GM23338 (cell line): ENCODE results near the gene DHPS. TPM values are rescaled to one million over a fixed set of nuclear protein-coding genes. Genes with fewer than 3 reads are reported as not detected.

ENCODE experiments used
- ATAC-seq: fragments of 200-7000 bp; cut with Tn5 transposase; 3 replicates; pipeline ENCODE4 v1.9.1; 2020
- DNase-seq: peaks from one replicate; pipeline ENCODE4 v3.0.0-alpha.2; 2015; ENCODE audit warnings: low spot score
- H2AFZ ChIP-seq: fragments of 200-600 bp; sonication (generic); 2 replicates; pipeline ENCODE4 v1.8.0; 2016; ENCODE audit warnings: antibody characterized with exemption, mild to moderate bottlenecking, moderate library complexity
- H3F3A ChIP-seq: fragments of 200-600 bp; sonication (generic); replicated peaks from 2 replicates; pipeline ENCODE4 v1.8.0; 2017; ENCODE audit warnings: antibody characterized with exemption, mixed run types, low read depth
- H3K27ac ChIP-seq: fragments of 200-600 bp; sonication (generic); 2 replicates; pipeline ENCODE4 v1.6.1; 2016; ENCODE audit warnings: low read depth
- H3K27me3 ChIP-seq: fragments of 200-600 bp; sonication (generic); 2 replicates; pipeline ENCODE4 v1.8.0; 2016; ENCODE audit warnings: mild to moderate bottlenecking, mixed run types, moderate library complexity; ENCODE audit not compliant: insufficient read depth
- H3K36me3 ChIP-seq: fragments of 200-600 bp; sonication (generic); 2 replicates; pipeline ENCODE4 v1.8.0; 2016; ENCODE audit warnings: mild to moderate bottlenecking; ENCODE audit not compliant: insufficient read depth
- H3K4me1 ChIP-seq: fragments of 200-600 bp; sonication (generic); 2 replicates; pipeline ENCODE4 v1.8.0; 2016; ENCODE audit warnings: mild to moderate bottlenecking, moderate library complexity; ENCODE audit not compliant: insufficient read depth
- H3K4me2 ChIP-seq: fragments of 200-600 bp; sonication (generic); 2 replicates; pipeline ENCODE4 v1.7.1; 2017; ENCODE audit warnings: mixed run types
- H3K4me3 ChIP-seq: fragments of 200-600 bp; sonication (generic); 2 replicates; pipeline ENCODE4 v1.6.1; 2016; ENCODE audit warnings: mixed run types
- H3K79me2 ChIP-seq: fragments of 200-600 bp; sonication (generic); replicated peaks from 2 replicates; pipeline ENCODE4 v1.8.0; 2017; ENCODE audit warnings: mild to moderate bottlenecking; ENCODE audit not compliant: insufficient read depth
- H3K9me2 ChIP-seq: fragments of 200-600 bp; sonication (generic); 2 replicates; pipeline ENCODE4 v1.8.0; 2017; ENCODE audit not compliant: insufficient read depth
- H4K20me1 ChIP-seq: fragments of 200-600 bp; sonication (generic); replicated peaks from 2 replicates; pipeline ENCODE4 v1.8.0; 2017; ENCODE audit warnings: mild to moderate bottlenecking; ENCODE audit not compliant: insufficient read depth
- H3K27ac Mint-ChIP-seq: 2 replicates; pipeline ENCODE4 v1.8.0; 2020; ENCODE audit warnings: inconsistent platforms, mild to moderate bottlenecking, moderate library complexity, mixed read lengths
- H3K27me3 Mint-ChIP-seq: 3 replicates; pipeline ENCODE4 v1.8.0; 2022; ENCODE audit warnings: low read depth, mild to moderate bottlenecking, moderate library complexity, mixed read lengths, inconsistent platforms; ENCODE audit not compliant: insufficient read depth, poor library complexity
- H3K36me3 Mint-ChIP-seq: 3 replicates; pipeline ENCODE4 v1.8.0; 2021; ENCODE audit warnings: low read depth, mild to moderate bottlenecking, inconsistent platforms, moderate library complexity, mixed read lengths
- H3K4me1 Mint-ChIP-seq: 3 replicates; pipeline ENCODE4 v1.8.0; 2020; ENCODE audit warnings: mild to moderate bottlenecking, inconsistent platforms, mixed read lengths
- H3K4me3 Mint-ChIP-seq: 3 replicates; pipeline ENCODE4 v1.8.0; 2021; ENCODE audit warnings: moderate library complexity, mild to moderate bottlenecking, inconsistent platforms, mixed read lengths
- H3K9me3 Mint-ChIP-seq: 3 replicates; pipeline ENCODE4 v1.8.0; 2020; ENCODE audit warnings: moderate library complexity, mild to moderate bottlenecking, inconsistent platforms, mixed read lengths
- CREB1 ChIP-seq: fragments of 250-450 bp; sonication (Bioruptor Pico); IDR thresholded peaks from 2 replicates; pipeline ENCODE4 v1.5.0; 2020; ENCODE audit warnings: low read depth, mild to moderate bottlenecking, moderate library complexity
- CTCF ChIP-seq, 2 experiments: fragments of 200-600 bp in 1 of 2; sonication (generic) in 1 of 2; conservative IDR thresholded peaks; 2 replicates each; pipeline versions ENCODE4 v1.5.1 to v1.6.1; 2016 to 2017; ENCODE audit warnings: antibody characterized with exemption in 2 of 2, low read depth in 2 of 2, mild to moderate bottlenecking in 2 of 2, moderate library complexity in 1 of 2
- ETS1 ChIP-seq: IDR thresholded peaks from 2 replicates; pipeline ENCODE4 v1.6.1; 2016; ENCODE audit warnings: antibody characterized with exemption
- EZH2 ChIP-seq: fragments of 200-600 bp; sonication (generic); IDR thresholded peaks from one replicate; pipeline ENCODE4 v1.8.0; 2017; ENCODE audit warnings: antibody characterized with exemption, mild to moderate bottlenecking, low read depth; ENCODE audit not compliant: unreplicated experiment
- EZH2phosphoT487 ChIP-seq: fragments of 200-600 bp; sonication (generic); IDR thresholded peaks from one replicate; pipeline ENCODE4 v1.8.1; 2018; ENCODE audit warnings: antibody characterized with exemption; ENCODE audit not compliant: unreplicated experiment
- JUNB ChIP-seq: IDR thresholded peaks from one replicate; pipeline ENCODE4 v1.6.1; 2016; ENCODE audit warnings: antibody characterized with exemption; ENCODE audit not compliant: unreplicated experiment
- NANOG ChIP-seq: IDR thresholded peaks from 2 replicates; pipeline ENCODE4 v1.6.1; 2016; ENCODE audit warnings: antibody characterized with exemption, borderline replicate concordance
- POLR2AphosphoS5 ChIP-seq: IDR thresholded peaks from 2 replicates; pipeline ENCODE4 v1.6.1; 2016; ENCODE audit warnings: antibody characterized with exemption, low read depth
- REST ChIP-seq: IDR thresholded peaks from one replicate; pipeline ENCODE4 v1.6.1; 2018; ENCODE audit warnings: antibody characterized with exemption; ENCODE audit not compliant: unreplicated experiment
- STAT1 ChIP-seq: IDR thresholded peaks from one replicate; pipeline ENCODE4 v1.6.1; 2016; ENCODE audit warnings: antibody characterized with exemption; ENCODE audit not compliant: unreplicated experiment
- ZNF114 ChIP-seq: fragments of 250-450 bp; sonication (Bioruptor Pico); IDR thresholded peaks from 2 replicates; pipeline ENCODE4 v1.5.0; 2020; ENCODE audit warnings: mild to moderate bottlenecking, moderate library complexity
- ZNF331 ChIP-seq: fragments of 250-450 bp; sonication (Bioruptor Pico); IDR thresholded peaks from 2 replicates; pipeline ENCODE4 v1.5.0; 2020; ENCODE audit warnings: low read depth, mild to moderate bottlenecking, moderate library complexity
- ZNF462 ChIP-seq: fragments of 250-450 bp; sonication (Bioruptor Pico); IDR thresholded peaks from 2 replicates; pipeline ENCODE4 v1.5.0; 2020; ENCODE audit warnings: mild to moderate bottlenecking, moderate library complexity
- polyA plus RNA-seq: library from polyadenylated mRNA; unstranded; fragments of >200 nt; fragmentation: Nextera tagmentation; extraction: Ambion mirVana; gene quantifications from 2 replicates; pipeline ENCODE4 v1.2.1, GENCODE V29; 2016
- total RNA-seq: library from RNA; depleted of rRNA; stranded (reverse); fragments of >200 nt; shearing (Covaris generic); gene quantifications from 2 replicates; pipeline ENCODE4 v1.2.3, GENCODE V29; 2014

DHPS gene
- total and polyA plus RNA-seq, 2 experiments from 2014 or later = 85.4 to 126 TPM

GRCh38 chr19:12730064-12730463 is 48.4 kb upstream of the DHPS start:
- H3K36me3 Mint-ChIP-seq = peaks cover 35% of the 10 kb centered on the region
- ATAC-seq = no peak
- no peak for DNase-seq
- H3K4me2 ChIP-seq = no peak overlapping the region
- no peak overlapping the region; the same call in 2 of the 3 replicates for H3K4me3 Mint-ChIP-seq
- no peak overlapping the region for H3K27ac ChIP-seq
- H3K27me3 ChIP-seq = no peaks in the 10 kb centered on the region
- H3K27me3 Mint-ChIP-seq = peaks cover 3% of the 10 kb centered on the region
- no peak overlapping the region for H3K4me3 ChIP-seq
- H3F3A ChIP-seq = peaks cover 34% of the 10 kb centered on the region
- peaks cover 7% of the 10 kb centered on the region; the same call in 1 of the 2 replicates for H3K4me1 ChIP-seq
- H3K36me3 ChIP-seq = no peaks in the 10 kb centered on the region
- no peaks in the 10 kb centered on the region; the same call in 2 of the 3 replicates for H3K9me3 Mint-ChIP-seq
- H3K27ac Mint-ChIP-seq = no peak overlapping the region
- no peak overlapping the region for H2AFZ ChIP-seq
- no peaks in the 10 kb centered on the region for H3K9me2 ChIP-seq
- peaks cover 36% of the 10 kb centered on the region for H3K79me2 ChIP-seq
- peaks cover 20% of the 10 kb centered on the region for H3K4me1 Mint-ChIP-seq
- TF ChIP-seq JUNB = no peak
- TF ChIP-seq CREB1 (CRISPR knock-in tag) = no peak
- no peak for TF ChIP-seq ETS1
- TF ChIP-seq POLR2AphosphoS5 = no peak
- TF ChIP-seq NANOG = no peak
- no peak for TF ChIP-seq EZH2
- TF ChIP-seq ZNF331 (CRISPR knock-in tag) = no peak
- TF ChIP-seq STAT1 = no peak
- TF ChIP-seq CTCF (conservative IDR thresholded peaks at IDR 0.05; ENCODE audit: low read depth in 2 of 2) = no peak
- no peak for TF ChIP-seq ZNF462
- no peak for TF ChIP-seq ZNF114 (CRISPR knock-in tag)
- no peak for TF ChIP-seq REST
- TF ChIP-seq EZH2phosphoT487 = no peak
- H4K20me1 ChIP-seq = peaks cover 32% of the 10 kb centered on the region
